HepG2 (cell line): Measurements from ENCODE around the gene ITGB5.

Experiments
- ASH2L ChIP-seq: fragments of 300-600, 200-600 bp; sonication (generic); IDR thresholded peaks from 2 replicates; pipeline ENCODE4 v1.7.0; 2017; ENCODE audit warnings: low read depth, mild to moderate bottlenecking, moderate library complexity, mixed read lengths, low read length; ENCODE audit not compliant: insufficient read length
- SMARCC2 ChIP-seq: fragments of 450-650 bp; IDR thresholded peaks from 2 replicates; pipeline ENCODE4 v1.6.1; 2017; ENCODE audit warnings: antibody characterized with exemption, mild to moderate bottlenecking
- ZNF672 ChIP-seq: sonication (generic); formaldehyde crosslinking; IDR thresholded peaks from 2 replicates; pipeline ENCODE4 v1.8.1; 2022; ENCODE audit warnings: missing genetic modification reagents
- TF ChIP-seq, protein P1 (sequence below): sonication (generic); formaldehyde crosslinking; IDR thresholded peaks from 2 replicates; pipeline ENCODE4 v1.5.0; 2020; ENCODE audit warnings: mild to moderate bottlenecking, missing genetic modification reagents, moderate library complexity

DNA sequence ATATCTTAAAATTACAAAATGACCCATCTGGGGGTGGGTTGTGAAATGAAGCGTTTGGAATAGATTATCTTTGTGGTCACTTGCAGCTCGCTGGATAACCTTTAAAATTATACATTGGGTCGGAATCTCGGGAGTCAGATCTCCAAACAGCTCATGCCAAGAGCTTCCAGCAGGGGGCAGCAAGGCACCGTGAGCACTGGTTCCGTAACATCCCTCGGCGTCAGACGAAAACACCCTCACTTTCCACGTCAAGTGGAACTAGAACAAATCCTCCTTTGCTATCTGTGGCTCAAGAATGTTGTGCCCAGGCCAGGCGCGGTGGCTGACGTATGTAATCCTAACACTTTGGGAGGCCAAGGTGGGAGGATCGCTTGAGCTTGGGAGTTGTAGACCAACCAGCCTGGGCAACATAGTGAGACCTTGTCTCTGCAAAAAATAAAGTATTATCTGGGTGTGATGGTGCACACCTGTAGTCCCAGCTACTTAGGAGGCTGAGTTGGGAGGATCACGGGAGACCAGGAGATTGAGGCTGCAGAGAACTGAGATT is 125.8 kb downstream of the ITGB5 start:
- TF ChIP-seq ZNF672 (CRISPR knock-in tag): no peak
- TF ChIP-seq, protein P1, sequence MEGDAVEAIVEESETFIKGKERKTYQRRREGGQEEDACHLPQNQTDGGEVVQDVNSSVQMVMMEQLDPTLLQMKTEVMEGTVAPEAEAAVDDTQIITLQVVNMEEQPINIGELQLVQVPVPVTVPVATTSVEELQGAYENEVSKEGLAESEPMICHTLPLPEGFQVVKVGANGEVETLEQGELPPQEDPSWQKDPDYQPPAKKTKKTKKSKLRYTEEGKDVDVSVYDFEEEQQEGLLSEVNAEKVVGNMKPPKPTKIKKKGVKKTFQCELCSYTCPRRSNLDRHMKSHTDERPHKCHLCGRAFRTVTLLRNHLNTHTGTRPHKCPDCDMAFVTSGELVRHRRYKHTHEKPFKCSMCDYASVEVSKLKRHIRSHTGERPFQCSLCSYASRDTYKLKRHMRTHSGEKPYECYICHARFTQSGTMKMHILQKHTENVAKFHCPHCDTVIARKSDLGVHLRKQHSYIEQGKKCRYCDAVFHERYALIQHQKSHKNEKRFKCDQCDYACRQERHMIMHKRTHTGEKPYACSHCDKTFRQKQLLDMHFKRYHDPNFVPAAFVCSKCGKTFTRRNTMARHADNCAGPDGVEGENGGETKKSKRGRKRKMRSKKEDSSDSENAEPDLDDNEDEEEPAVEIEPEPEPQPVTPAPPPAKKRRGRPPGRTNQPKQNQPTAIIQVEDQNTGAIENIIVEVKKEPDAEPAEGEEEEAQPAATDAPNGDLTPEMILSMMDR (CRISPR knock-in tag): peak; percentile 96
- TF ChIP-seq SMARCC2: no peak
- no peak for TF ChIP-seq ASH2L
